HG03439 (cell line): ENCODE measurements around the gene CFAP61.

Experiments used
- ATAC-seq: cut with Tn5 transposase; IDR thresholded peaks from one replicate; pipeline ENCODE4 v1.9.1; 2021; ENCODE audit warnings: mild to moderate bottlenecking, moderate library complexity; ENCODE audit not compliant: unreplicated experiment

CFAP61 gene

DNA sequence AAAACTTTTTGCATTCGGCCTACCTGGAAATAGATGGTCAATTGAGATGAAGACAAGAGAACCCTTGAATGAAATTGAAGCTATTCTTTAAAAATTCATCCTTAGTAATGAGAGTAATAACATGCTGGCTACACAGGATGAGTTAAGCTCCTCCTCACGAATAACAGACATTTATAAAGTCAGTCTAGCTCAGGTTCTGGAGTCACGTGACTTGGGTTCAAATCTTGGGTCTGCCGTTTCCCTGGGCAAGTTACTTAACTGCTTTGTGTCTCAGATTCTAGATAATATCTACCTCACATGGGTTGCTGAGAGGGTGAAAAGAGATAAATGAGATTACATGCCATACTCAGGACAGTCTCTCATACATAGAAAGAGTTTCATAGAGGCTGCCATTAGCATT, 214.2 kb downstream of the CFAP61 start:
- no peak for ATAC-seq

DNA sequence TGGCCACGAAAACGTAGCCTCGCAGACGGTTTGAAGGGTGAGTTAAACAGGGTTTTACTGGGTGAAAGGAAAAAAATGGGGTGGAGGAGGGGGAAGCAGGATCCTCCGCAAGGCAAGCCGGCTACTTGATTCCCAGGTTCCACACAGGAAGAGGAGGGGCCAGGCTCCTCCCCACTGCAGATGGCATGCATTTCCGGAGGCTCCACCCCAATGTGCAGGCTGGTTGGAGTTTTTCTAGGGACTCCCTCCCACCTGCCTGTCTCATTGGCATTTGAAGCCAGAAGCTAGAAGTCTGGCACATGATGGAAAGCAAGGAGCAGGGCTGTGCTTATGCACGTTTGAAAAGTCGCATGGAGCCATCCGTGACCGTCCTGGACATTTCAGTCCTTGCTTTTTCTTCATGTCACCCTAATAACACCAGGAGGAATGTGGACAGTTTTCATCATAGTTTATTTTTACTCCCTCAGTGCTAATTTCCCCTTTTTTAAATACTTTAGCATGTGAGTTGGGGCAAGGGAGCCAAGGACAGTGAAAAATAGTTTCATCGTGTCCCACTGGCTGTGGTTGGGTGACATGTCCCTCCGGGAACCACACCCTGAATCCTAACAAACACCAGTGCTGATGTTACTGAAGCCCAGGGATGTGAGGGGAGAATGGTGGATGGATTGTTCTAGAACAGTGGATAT, 215.5 kb downstream of the CFAP61 start:
- no peak for ATAC-seq

DNA sequence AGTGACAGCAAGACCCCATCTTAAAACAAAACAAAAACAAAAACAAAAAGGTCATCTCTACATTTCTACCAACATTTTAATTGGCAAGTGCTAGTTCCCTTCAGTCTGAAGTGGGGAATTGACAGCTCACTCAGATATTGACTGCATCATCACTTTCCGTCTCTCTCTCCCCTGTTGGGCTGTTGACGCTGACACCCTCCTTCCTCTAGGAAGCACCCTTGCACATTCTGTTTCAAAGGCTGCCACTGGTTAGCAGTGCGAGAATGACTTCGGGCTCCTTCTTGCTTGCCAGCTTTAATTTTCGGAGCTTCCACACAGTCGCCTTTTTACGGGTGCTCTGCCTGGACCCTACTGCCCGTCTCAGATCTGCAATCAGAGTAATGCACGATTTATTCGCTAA, 218.9 kb downstream of the CFAP61 start:
- ATAC-seq: no peak

DNA sequence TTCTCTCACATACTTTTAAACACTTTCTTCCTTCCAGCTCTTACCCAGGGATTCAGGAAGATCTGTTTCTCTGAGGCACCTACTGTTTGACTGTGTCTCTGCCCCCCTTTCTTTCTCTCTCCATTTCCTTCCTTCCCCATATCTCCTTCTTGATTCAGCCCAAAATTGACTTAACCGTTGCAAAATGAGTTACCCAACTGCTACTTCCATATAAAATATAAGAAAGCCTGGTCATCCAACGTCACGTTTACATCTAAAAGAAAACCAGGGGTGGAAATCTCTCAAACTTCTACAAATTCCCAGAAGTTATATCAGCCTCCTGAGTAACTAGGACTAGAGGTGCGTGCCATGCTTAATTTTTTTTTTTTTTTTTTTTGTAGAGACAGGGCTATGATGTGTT, 220.4 kb downstream of the CFAP61 start:
- ATAC-seq: no peak

DNA sequence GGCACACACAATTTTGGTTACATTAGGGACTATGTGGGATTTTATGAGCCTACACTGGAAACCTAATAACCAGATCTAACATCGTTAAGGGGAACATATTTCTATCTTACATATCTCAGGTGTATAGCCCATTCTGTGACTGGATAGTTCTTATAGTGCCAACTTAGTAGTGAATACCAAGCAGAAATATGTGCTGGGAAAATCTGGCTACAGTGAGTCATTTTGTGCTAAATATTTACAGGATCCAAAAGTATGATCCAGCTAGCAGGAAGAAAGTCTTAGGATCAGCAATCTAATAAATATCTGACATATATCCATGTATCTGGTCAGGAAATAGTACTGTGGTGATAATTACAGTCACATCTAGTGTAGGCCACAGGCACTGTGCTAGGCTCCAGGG, 221.0 kb downstream of the CFAP61 start:
- no peak for ATAC-seq

DNA sequence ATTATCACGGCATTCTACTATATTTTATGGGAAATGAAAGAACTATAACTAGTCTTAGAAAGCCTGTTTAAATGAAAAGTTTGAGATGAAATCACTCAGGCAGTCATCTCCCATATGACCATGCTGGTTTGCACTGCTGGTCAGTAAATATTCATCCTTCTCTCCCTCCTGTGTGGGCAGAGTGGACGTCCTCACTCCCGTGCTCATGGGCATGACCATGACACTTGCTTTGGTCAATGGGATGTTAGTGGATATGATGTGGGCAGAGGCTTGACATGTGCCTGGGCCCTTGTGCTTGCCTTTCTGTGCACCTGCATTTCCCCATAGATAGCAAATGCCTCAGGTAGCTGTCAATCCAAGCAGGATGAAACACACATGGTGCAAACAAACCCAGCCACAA, 222.5 kb downstream of the CFAP61 start:
- ATAC-seq: no peak

DNA sequence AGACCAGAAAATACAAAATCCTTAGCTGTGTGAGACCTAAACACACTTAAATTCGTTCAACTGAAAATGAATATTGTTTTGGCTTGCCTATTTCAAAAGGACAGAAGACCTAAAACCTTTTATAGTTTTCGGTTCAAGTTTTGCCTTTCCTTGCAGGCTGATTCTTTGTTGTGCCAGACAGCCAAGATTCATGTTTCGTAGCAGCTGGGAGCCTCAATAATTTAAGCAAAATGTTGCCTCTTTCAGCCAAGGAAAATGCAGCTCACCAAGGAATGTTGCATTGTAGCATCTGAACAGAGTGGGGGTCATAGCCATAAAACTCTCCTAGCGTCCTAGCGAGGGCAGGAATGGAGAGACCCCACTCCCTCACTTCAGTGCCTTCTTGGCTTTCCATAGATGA, 223.3 kb downstream of the CFAP61 start:
- no peak for ATAC-seq

DNA sequence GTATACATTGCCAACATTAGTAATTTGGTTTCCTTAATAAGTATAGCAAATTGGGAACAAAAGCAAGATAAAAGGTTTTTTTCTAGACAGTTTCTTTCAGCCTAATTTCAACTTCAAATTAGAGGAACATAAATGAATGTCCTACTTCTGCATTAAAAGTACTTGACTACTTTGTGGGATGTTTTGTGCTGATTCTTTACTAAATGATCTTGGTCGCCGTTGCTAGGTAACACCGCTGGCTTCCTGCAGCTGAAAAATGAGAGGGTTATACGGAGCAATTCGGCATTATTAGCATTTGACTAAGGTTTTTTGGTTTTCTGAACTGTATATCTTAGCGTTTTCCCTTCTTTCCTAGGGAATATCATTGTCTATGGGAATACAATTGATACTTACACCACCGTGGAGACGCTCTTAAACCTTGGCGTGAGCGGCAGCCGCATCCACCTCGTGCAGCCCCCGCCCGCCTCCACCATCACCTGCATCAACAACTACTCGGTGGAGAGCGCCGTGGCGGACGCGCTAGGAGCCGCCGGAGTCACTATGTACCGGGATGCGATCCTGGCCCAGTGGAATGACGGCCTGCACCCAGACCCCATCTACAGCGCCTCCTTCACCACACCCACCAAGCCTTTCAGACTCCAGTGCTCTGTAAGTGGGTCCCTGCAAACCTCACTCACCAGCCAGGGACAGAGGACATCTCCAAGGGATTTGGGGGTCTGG, 224.6 kb downstream of the CFAP61 start:
- ATAC-seq: no peak

DNA sequence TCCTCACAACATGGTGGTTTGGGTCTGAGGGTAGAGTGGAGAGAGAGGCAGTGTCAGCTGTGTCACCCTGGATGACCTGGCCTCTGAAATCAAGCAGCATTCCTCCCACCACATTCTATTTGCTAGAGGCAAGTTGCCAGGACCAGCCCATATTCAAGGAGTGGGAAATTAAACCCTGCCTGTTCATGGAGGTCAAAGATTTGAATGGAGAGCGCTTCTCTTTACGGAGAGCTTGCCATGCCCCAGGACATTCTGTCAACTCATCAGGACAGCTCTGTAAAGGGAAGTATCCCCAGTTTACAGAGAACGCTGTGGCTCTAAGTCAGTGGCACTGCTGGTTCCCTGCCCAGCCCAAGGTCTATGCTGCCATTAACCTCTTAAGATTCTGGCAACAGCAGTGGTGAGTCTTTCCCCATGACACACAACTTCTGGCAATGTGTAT, 225.6 kb downstream of the CFAP61 start:
- no peak for ATAC-seq

DNA sequence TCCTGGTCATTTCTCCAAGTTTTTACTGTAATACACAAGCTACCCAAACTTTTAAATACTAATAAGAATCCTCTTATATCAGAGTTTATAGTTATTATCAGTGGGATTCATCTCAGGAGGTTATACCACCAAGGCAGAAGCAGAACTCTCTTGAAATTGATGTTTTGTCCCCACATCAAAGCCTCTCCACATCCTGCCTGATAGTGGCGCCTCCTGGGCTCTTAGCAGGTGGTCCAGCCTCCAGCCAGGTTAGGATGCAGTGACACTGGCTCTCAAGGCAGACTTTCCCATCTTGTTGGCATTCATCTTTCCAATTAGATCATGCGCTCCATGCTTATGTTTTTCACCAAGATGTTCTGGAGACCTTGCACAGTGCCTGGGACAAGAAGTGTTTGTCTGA, 233.7 kb downstream of the CFAP61 start:
- no peak for ATAC-seq

DNA sequence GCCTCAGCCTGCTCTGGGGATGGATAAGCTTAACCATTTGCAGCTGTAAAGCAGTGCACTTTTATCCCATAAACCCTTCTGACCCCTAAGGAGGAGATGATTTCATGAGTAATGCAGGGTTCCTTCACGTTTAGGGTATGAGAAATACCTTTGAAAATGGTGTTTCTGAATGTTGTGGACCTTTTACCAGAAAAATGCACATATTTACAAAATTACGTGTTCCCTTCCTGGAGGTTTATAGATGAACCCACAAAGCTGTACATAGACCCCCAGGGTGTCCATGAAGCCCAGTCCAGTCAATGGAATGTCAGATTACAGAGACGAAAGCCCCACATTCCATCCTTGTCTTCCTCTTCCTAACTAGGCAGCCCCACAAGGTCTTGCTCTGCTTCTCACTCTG, 237.0 kb downstream of the CFAP61 start:
- ATAC-seq: no peak

DNA sequence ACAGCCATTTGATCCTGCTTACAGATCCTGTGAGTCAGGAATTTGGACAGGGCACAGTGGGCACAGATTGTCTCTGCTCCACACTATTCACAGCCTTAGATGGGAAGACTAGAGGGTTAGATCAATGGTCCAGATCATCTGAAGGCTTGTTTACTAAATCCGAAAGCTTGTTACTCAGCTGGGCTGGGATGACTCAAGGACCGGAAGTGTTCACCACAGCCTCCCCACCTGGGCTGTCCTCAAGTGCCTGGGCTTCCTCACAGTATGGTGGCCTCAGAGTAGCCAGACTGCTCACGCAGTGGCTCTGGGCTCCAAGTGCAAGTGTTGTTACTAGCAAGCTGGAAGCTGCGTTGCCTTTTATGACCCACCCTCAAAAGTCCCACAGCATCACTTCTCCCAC, 240.1 kb downstream of the CFAP61 start:
- no peak for ATAC-seq

DNA sequence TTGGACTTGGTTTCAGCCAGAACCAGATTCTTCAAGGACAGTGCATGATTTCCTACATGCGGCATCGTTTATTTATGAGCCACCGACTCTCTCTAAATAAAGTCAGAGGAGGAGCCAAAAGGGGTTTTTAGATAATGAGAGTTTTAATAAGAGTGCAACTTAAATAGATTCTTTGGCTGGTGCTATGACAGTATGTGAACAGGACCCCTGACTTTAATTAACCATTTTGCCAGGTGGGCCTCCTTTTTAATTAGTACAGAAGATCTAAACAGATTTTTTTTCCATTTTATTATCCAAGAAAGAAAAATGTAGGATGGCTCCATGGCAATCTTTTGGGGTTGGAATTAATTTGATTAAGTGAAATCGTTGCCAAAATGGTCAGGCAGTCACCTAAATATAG, 240.8 kb downstream of the CFAP61 start:
- no peak for ATAC-seq

DNA sequence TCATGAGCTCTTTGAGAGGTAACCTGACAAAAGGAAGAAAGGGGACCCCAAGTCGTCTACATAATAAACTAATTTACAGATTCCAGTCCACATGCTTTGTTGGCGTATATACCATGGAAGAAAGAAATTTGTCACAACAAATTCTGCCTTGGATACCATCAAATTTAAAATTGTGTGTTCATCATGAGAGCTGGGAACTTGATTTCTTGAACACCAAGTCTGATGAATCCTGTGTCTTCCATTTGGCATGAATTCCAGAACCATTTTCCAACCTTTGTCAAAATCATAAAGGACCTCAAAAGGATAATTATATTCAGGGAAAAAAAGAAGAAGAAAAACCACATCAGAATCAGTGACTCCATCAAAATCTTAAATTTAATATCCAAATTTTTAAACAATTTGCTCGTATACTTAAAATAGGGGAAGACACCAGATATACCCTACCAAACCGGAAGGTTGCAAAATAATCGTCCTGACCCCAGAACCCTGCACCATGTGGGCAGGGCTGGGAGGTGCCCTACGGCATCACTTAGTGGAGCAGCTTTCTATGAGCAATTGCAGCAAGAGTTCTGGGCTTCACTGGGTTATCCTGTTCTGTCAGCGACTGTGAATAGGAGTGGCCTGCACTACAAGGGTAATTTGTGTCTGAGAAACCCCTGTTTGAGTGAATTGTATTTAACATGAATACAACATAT, 241.5 kb downstream of the CFAP61 start:
- no peak for ATAC-seq

DNA sequence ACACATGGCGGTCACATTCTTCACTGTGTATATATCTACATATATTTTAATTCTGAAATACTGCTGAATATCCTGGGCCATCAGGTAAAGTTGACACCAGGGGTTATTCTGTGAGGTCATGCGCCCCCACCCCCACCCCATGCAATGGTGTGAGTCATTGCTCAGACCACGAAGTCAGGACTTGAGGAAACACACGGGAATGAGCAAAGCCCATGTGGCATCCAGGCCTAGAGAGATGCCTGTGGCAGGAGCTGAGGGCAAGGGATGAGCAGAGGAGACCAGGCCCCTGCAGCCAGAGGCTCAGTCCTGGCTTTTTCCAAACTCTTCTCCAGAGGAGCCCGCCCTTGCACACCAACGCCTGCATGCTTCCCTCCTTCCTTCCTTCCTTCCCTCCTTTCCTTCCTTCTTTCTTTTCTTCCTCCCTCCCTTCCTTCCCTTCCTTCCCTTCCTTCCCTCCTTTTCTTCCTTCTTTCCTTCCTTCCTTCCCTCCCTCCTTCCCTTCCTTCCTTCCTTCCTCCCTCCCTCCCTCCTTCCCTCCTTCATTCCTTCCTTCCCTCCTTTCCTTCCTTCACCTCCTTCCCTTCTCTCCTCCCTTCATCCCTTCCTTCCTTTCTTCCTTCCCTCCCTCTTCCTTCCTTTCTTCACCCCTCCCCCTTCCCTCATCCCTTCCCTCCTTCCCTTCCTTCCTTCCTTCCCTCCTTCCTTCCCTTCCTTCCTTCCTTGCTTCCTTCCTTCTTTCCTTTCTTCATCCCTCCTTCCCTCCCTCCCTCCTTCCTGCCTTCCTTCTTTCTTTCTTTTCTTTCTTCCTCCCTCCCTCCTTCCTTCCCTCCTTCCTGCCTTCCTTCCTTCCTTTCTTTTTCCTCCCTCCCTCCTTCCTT, 243.5 kb downstream of the CFAP61 start:
- ATAC-seq: no peak

DNA sequence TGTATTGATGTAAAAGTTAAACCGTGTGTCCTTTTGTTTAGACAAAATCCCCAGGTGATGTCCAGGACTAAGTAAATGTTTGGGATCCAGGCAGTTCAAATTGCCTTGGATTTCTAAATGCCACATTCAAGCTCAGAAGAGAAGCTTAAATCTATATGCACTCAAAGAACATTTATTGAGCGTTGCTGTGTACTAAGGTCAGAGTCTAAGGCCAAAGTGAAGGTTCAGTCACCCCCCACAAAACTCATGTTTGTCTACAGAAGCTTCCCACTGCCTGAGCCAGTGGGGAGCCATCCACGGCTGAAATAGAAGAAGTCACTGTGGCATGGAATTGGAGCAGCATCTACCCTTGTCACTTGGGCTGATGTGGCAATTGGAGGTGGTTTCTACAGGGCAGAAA, 244.8 kb downstream of the CFAP61 start:
- no peak for ATAC-seq

DNA sequence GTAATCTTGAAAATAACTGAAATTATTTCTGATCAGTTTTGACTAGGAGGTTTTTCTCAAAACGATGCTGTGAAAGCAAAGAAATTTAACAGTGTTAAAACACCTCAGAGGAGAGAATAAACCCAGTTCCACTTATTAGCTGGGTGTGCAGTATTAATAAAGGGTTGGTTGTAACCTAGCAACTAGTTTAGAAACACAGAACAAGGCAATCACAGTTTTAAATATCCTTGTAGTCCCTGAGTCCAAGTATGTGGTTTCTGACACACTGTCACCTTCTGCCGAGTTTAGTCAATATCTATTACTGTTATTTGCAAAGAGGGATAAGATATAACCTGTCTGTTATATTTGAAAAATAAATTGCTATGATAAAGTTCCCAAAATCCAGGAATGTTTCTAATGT, 245.4 kb downstream of the CFAP61 start:
- no peak for ATAC-seq

DNA sequence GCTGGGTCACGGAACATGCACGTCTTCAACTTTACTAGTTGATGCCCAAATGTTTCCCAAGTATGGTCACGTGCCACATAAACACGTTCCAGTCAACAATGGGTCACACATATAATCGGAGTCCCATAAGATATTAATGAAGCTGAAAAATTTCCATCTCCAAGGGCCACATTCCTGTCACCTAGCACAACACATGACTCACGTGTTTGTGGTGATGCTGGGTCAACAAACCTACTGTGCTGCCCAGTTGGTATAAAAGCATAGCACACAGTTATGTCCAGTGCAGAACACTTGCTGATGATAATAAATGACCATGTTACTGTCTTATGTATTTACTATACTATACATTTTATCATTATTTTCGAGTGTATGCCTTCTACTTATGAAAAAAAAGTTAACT, 247.6 kb downstream of the CFAP61 start:
- ATAC-seq: no peak

DNA sequence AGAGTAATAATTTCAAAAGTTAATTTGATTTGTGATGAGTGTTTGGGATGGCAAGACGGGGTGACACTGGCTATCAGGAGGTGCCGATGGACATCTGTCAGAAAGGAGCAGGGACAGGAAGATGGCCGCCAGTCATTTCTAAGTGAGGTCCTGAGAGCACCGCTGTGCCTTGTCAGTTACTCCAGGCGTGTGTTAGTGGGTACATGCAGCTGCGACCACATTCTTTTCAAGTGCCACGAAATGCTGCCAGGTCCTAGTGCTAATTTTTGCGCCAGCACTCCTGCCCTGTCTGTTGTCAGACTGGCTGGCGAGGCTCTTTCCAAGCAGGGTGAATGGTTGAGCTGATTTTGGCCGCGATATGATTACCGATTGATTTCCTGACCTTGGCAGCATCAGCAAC, 251.0 kb downstream of the CFAP61 start:
- no peak for ATAC-seq

DNA sequence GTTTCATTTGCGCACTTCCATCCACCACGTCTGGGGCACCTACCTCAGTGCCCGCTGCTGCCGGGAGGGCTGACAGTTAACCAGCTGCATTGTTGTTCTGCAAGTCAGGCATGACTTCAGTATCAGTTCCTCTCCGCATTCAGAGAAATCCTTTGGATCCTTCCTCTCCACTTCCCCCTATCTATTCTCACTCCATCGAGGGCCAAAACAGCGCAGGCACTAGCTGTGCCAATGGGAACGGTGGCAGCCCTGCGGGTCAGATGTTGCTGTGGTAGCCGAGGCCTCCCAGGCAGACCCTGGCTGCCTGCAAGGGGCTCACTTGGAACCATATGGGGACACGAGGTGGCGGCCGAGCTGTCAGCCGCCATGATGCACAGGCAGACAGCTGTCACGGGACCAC, 251.4 kb downstream of the CFAP61 start:
- no peak for ATAC-seq

DNA sequence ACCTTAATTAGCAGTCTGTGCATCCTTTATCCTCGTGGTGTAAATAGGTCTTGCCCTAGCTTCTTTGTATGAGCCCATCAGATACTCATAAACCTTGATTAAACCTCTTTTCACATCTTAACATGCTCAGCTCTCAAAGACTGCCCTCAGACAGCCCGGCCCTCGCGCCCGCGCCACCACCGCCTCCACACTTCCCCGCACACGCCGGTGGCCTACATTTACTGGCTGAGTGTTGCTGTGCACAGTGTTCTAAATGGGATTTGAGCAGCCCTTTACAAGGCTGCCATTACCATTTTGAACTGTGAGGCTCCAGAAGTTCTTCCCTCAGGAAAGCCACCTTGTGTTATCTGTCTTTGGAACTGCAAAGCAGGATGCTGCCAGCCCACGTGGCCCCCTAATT, 252.6 kb downstream of the CFAP61 start:
- no peak for ATAC-seq
